ENCODE results near the gene ROR1.
"Not testable (repeated sequence)": the region's sequence is repeated elsewhere in the genome, so short reads cannot be mapped to it uniquely, and the experiment has no call there.

Gene ROR1

GRCh38 chr1:64080941-64081562 is 307.2 kb downstream of the ROR1 start:
- Mint-ChIP-seq H3K4me1 (ENCODE audit: low read depth) (no peaks in the 10 kb centered on the region), H3K27ac (no peak overlapping the region), H3K27me3 (no peaks in the 10 kb centered on the region)

GRCh38 chr1:64082459-64082858 is 308.6 kb downstream of the ROR1 start:
- Mint-ChIP-seq H3K36me3 (no peaks in the 10 kb centered on the region), H3K4me1 (ENCODE audit: low read depth) (no peaks in the 10 kb centered on the region), H3K27me3 (no peaks in the 10 kb centered on the region), H3K27ac (no peak overlapping the region), H3K4me3 (no peak overlapping the region), H3K9me3 (ENCODE audit: low read depth) (no peaks in the 10 kb centered on the region)

More at GRCh38 chr1:64080941-64081562, 307.2 kb downstream of the ROR1 start:
- Mint-ChIP-seq H3K36me3 (no peaks in the 10 kb centered on the region), H3K9me3 (ENCODE audit: low read depth) (no peaks in the 10 kb centered on the region), H3K4me3 (no peak overlapping the region)

GRCh38 chr1:64084451-64084850 is 310.6 kb downstream of the ROR1 start:
- no peaks in the 10 kb centered on the region for H3K4me1 Mint-ChIP-seq (ENCODE audit: low read depth)
- no peaks in the 10 kb centered on the region for H3K27me3 Mint-ChIP-seq
- no peaks in the 10 kb centered on the region for H3K9me3 Mint-ChIP-seq (ENCODE audit: low read depth)
- H3K36me3 Mint-ChIP-seq = no peaks in the 10 kb centered on the region
- no peak overlapping the region for H3K27ac Mint-ChIP-seq
- no peak overlapping the region for H3K4me3 Mint-ChIP-seq

- Mint-ChIP-seq H3K9me3 (ENCODE audit: low read depth) (peaks cover 4% of the 10 kb centered on the region), H3K4me3 (no peak overlapping the region), H3K27me3 (no peaks in the 10 kb centered on the region), H3K4me1 (ENCODE audit: low read depth) (no peaks in the 10 kb centered on the region), H3K27ac (no peak overlapping the region), H3K36me3 (no peaks in the 10 kb centered on the region)
Measured at GRCh38 chr1:64087768-64088167, 314.0 kb downstream of the ROR1 start.

GRCh38 chr1:64090436-64090835 is 316.6 kb downstream of the ROR1 start:
- no peak overlapping the region for H3K4me3 Mint-ChIP-seq
- no peak overlapping the region for H3K27ac Mint-ChIP-seq

GRCh38 chr1:64092851-64093371 is 319.1 kb downstream of the ROR1 start:
- Mint-ChIP-seq H3K27ac (no peak overlapping the region), H3K4me1 (ENCODE audit: low read depth) (no peaks in the 10 kb centered on the region), H3K4me3 (no peak overlapping the region), H3K27me3 (no peaks in the 10 kb centered on the region), H3K9me3 (ENCODE audit: low read depth) (peaks cover 4% of the 10 kb centered on the region), H3K36me3 (no peaks in the 10 kb centered on the region)

More at GRCh38 chr1:64090436-64090835, 316.6 kb downstream of the ROR1 start:
- Mint-ChIP-seq H3K4me1 (ENCODE audit: low read depth) (no peaks in the 10 kb centered on the region), H3K9me3 (ENCODE audit: low read depth) (peaks cover 4% of the 10 kb centered on the region), H3K36me3 (no peaks in the 10 kb centered on the region), H3K27me3 (no peaks in the 10 kb centered on the region)

GRCh38 chr1:64093941-64094340 is 320.1 kb downstream of the ROR1 start:
- Mint-ChIP-seq H3K4me1 (ENCODE audit: low read depth) (no peaks in the 10 kb centered on the region), H3K27me3 (no peaks in the 10 kb centered on the region), H3K36me3 (no peaks in the 10 kb centered on the region), H3K9me3 (ENCODE audit: low read depth) (peaks cover 4% of the 10 kb centered on the region), H3K27ac (no peak overlapping the region), H3K4me3 (no peak overlapping the region)

GRCh38 chr1:64095832-64096231 is 322.0 kb downstream of the ROR1 start:
- H3K4me3 Mint-ChIP-seq = no peak overlapping the region
- no peaks in the 10 kb centered on the region for H3K27me3 Mint-ChIP-seq
- H3K4me1 Mint-ChIP-seq (ENCODE audit: low read depth) = no peaks in the 10 kb centered on the region
- no peak overlapping the region for H3K27ac Mint-ChIP-seq
- H3K9me3 Mint-ChIP-seq (ENCODE audit: low read depth) = no peaks in the 10 kb centered on the region
- H3K36me3 Mint-ChIP-seq = no peaks in the 10 kb centered on the region

- no peak overlapping the region for H3K27ac Mint-ChIP-seq
- H3K4me3 Mint-ChIP-seq = no peak overlapping the region
- no peaks in the 10 kb centered on the region for H3K9me3 Mint-ChIP-seq (ENCODE audit: low read depth)
- H3K27me3 Mint-ChIP-seq = no peaks in the 10 kb centered on the region
- H3K36me3 Mint-ChIP-seq = no peaks in the 10 kb centered on the region
- H3K4me1 Mint-ChIP-seq (ENCODE audit: low read depth) = no peaks in the 10 kb centered on the region
Measured at GRCh38 chr1:64097859-64098258, 324.0 kb downstream of the ROR1 start.

GRCh38 chr1:64098436-64098835 is 324.6 kb downstream of the ROR1 start:
- H3K9me3 Mint-ChIP-seq (ENCODE audit: low read depth) = no peaks in the 10 kb centered on the region
- no peak overlapping the region for H3K27ac Mint-ChIP-seq
- no peaks in the 10 kb centered on the region for H3K36me3 Mint-ChIP-seq
- H3K4me3 Mint-ChIP-seq = no peak overlapping the region
- H3K4me1 Mint-ChIP-seq (ENCODE audit: low read depth) = no peaks in the 10 kb centered on the region
- no peaks in the 10 kb centered on the region for H3K27me3 Mint-ChIP-seq

GRCh38 chr1:64098846-64099582 is 325.2 kb downstream of the ROR1 start:
- Mint-ChIP-seq H3K27ac (no peak overlapping the region), H3K9me3 (ENCODE audit: low read depth) (no peaks in the 10 kb centered on the region), H3K27me3 (no peaks in the 10 kb centered on the region), H3K36me3 (no peaks in the 10 kb centered on the region), H3K4me1 (ENCODE audit: low read depth) (no peaks in the 10 kb centered on the region), H3K4me3 (no peak overlapping the region)

- Mint-ChIP-seq H3K4me1 (ENCODE audit: low read depth) (no peaks in the 10 kb centered on the region), H3K27ac (no peak overlapping the region), H3K9me3 (ENCODE audit: low read depth) (no peaks in the 10 kb centered on the region), H3K4me3 (no peak overlapping the region), H3K36me3 (no peaks in the 10 kb centered on the region), H3K27me3 (no peaks in the 10 kb centered on the region)
Measured at GRCh38 chr1:64100791-64101190, 327.0 kb downstream of the ROR1 start.

- H3K4me1 Mint-ChIP-seq (ENCODE audit: low read depth); H3K27me3 Mint-ChIP-seq: not testable (repeated sequence)
Measured at GRCh38 chr1:64104585-64104984, 330.8 kb downstream of the ROR1 start.

GRCh38 chr1:64107118-64107519 is 333.3 kb downstream of the ROR1 start:
- H3K4me3 Mint-ChIP-seq = no peak overlapping the region
- H3K27ac Mint-ChIP-seq = no peak overlapping the region
- H3K9me3 Mint-ChIP-seq (ENCODE audit: low read depth) = no peaks in the 10 kb centered on the region
- no peaks in the 10 kb centered on the region for H3K36me3 Mint-ChIP-seq
- no peaks in the 10 kb centered on the region for H3K4me1 Mint-ChIP-seq (ENCODE audit: low read depth)
- H3K27me3 Mint-ChIP-seq = peaks cover 5% of the 10 kb centered on the region

More at GRCh38 chr1:64104585-64104984, 330.8 kb downstream of the ROR1 start:
- H3K36me3 Mint-ChIP-seq; H3K4me3 Mint-ChIP-seq; H3K27ac Mint-ChIP-seq; H3K9me3 Mint-ChIP-seq (ENCODE audit: low read depth): not testable (repeated sequence)

- H3K27me3 Mint-ChIP-seq = peaks cover 5% of the 10 kb centered on the region
- no peaks in the 10 kb centered on the region for H3K4me1 Mint-ChIP-seq (ENCODE audit: low read depth)
- H3K9me3 Mint-ChIP-seq (ENCODE audit: low read depth) = no peaks in the 10 kb centered on the region
- no peaks in the 10 kb centered on the region for H3K36me3 Mint-ChIP-seq
- H3K27ac Mint-ChIP-seq = no peak overlapping the region
- H3K4me3 Mint-ChIP-seq = no peak overlapping the region
Measured at GRCh38 chr1:64107632-64108031, 333.8 kb downstream of the ROR1 start.
